Epithelial cell of proximal tubule (primary cell): ENCODE results near the gene SAAL1. TPM values are rescaled to one million over a fixed set of nuclear protein-coding genes. Genes with fewer than 3 reads are reported as not detected.

Experiments used
- DNase-seq: peaks from one replicate; pipeline ENCODE4 v3.0.0-alpha.2; 2011; ENCODE audit warnings: low read depth
- H3K4me3 ChIP-seq: 2 replicates; pipeline ENCODE4 v1.5.1; 2011; ENCODE audit warnings: low read depth, mild to moderate bottlenecking, low read length
- total RNA-seq: library from RNA; depleted of rRNA; stranded (reverse); fragments of >200 nt; gene quantifications from 2 replicates; pipeline ENCODE4 v1.2.3, GENCODE V29; 2015
- TF ChIP-seq, protein P1 (sequence below): conservative IDR thresholded peaks from 2 replicates; pipeline ENCODE4 v1.5.1; 2012; ENCODE audit warnings: low read depth, mild to moderate bottlenecking, low read length

SAAL1 gene, protein sequence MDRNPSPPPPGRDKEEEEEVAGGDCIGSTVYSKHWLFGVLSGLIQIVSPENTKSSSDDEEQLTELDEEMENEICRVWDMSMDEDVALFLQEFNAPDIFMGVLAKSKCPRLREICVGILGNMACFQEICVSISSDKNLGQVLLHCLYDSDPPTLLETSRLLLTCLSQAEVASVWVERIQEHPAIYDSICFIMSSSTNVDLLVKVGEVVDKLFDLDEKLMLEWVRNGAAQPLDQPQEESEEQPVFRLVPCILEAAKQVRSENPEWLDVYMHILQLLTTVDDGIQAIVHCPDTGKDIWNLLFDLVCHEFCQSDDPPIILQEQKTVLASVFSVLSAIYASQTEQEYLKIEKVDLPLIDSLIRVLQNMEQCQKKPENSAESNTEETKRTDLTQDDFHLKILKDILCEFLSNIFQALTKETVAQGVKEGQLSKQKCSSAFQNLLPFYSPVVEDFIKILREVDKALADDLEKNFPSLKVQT
- 22.8 and 36.5 TPM in 2 replicates for total RNA-seq

DNA sequence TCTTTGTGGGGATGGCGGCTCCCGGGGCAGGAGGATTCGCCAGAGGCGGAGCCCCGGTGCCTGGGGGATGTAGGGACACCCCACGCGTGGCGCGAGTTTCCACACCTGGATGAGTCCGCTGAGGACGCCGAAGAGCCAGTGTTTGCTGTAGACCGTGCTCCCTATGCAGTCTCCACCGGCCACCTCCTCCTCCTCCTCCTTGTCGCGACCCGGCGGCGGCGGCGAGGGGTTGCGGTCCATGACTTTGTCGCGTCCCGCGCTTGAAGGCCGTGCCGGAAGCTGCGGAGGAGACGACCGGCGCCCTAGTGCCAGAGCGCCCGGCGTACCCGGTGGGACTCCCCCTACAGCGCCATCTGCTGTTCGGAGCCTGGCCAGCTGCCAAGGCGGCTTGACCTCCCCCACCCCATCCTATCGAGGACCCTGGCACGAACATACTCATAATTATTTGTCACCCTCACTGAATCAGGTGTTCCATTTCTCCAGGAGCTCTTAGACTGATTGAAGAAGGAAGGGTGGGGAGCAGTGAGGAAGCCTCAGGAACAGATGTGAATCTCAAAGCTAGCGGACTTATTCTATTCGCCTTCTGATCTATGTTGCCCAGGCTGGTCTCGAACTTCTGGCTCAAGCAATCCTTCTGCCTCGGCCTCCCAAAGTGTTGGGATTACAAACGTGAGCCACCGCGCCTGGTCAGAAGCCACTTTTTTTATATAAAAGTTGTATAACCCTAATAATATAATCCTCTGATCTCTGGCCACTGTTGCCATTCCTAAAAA, at the start of gene SAAL1:
Gene SAAL1, minus strand, starts transcription at position 281 of the 773 bp plus-strand sequence. Its CDS starts 41 bp downstream, at position 240.
- peak within 1 kb of the TSS; percentile 95 for H3K4me3 ChIP-seq
- TF ChIP-seq, protein P1, sequence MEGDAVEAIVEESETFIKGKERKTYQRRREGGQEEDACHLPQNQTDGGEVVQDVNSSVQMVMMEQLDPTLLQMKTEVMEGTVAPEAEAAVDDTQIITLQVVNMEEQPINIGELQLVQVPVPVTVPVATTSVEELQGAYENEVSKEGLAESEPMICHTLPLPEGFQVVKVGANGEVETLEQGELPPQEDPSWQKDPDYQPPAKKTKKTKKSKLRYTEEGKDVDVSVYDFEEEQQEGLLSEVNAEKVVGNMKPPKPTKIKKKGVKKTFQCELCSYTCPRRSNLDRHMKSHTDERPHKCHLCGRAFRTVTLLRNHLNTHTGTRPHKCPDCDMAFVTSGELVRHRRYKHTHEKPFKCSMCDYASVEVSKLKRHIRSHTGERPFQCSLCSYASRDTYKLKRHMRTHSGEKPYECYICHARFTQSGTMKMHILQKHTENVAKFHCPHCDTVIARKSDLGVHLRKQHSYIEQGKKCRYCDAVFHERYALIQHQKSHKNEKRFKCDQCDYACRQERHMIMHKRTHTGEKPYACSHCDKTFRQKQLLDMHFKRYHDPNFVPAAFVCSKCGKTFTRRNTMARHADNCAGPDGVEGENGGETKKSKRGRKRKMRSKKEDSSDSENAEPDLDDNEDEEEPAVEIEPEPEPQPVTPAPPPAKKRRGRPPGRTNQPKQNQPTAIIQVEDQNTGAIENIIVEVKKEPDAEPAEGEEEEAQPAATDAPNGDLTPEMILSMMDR, result peak; percentile 75
- no peak for DNase-seq

DNA sequence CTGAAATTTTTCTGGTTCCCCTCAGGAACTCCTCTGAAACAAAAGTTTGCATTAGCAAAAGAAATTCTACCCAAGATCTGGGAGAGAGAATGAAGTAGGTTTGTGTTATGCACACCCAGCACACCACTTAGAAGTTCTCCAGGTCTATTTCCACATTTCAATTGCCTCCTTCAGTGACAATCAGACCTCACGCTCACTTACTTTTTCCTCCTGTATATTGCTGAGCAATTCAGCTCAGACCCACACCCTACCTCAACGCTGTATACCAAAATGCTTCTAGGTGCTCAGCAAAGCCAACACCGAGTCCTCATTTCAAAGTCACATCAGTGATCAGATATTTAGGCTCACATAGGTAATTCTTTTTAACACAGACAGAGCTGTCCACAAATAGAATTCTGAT, 45.7 kb upstream of the SAAL1 start:
- TF ChIP-seq, protein P1, result no peak
- H3K4me3 ChIP-seq, result no peak overlapping the region

DNA sequence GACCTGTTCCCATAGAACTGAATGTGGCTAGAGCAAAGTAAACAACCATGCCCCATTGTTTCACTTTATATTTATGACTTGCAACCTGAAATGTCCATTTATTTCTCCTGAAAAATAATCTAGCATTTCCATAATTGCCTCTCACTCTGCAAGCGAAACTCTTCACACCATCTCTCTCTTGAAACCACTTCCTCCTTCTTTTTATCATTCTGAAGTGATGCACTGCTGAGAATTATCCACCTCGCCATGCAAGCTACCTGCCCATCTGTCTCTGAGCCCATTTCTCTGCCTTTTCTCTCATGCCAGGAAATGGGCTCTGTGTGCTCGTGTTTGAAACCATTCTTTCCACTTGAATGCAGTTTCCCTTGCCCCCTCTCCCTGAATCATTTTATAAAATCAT, 40.0 kb upstream of the SAAL1 start:
- TF ChIP-seq, protein P1, result no peak
- no peak overlapping the region for H3K4me3 ChIP-seq
- DNase-seq, result no peak

More for the DNA sequence above, 45.7 kb upstream of the SAAL1 start:
- DNase-seq, result no peak

DNA sequence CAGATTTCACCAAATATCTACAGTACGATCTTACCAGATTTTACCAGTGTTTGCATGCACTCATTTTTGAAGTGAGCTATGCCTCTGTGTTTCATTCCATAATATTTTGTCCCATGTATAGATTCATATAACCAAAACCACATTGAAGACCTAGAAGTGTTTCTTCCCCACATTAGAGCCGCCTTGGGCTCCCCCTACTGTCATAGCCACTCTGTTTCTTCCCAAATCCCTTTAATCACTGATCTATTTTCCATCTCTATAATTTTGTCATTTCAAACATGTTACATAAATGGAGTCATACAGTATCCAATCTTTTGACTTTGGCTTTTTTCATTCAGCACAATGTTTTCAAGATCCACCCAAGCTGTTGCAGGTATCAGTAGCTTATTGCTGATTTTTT, 39.1 kb upstream of the SAAL1 start:
- H3K4me3 ChIP-seq, result no peak overlapping the region
- TF ChIP-seq, protein P1, result no peak
- no peak for DNase-seq

DNA sequence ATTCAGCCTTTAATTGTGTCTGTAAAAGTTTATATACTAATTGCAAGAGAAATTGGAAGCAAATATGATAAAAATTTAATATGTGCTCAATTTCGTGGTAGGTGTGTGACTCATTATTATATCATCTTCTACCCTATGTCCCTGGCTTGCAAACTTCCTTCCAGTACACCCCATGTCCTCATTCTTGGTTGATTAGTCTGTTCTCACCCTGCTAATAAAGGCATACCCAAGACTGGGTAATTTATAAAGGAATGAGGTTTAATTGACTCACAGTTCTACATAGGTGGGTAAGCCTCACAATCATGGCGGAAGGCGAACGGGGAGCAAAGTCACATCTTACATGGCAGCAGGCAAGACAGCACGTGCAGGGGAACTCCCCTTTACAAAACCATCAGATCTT, 38.4 kb upstream of the SAAL1 start:
- no peak overlapping the region for H3K4me3 ChIP-seq
- no peak for DNase-seq
- TF ChIP-seq, protein P1, result no peak

DNA sequence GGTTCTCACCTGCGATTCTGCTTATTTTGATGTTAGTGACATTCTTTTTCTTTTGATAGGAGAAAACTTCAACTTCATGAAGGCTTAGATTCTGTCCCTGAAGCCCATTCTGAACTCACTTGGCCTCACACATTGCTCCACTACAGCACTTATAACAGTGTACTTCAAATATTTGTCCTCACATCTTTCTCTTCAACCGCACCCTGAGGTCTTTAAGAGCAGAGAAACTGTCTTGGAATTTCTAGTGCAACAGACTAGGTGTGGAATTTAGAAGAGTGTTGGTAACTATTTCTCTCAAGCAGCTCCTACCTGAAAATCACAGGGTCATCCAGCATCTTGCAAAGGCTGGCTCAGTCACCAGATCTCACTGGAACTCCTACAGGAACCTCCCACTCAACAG, 34.3 kb upstream of the SAAL1 start:
- TF ChIP-seq, protein P1, result no peak
- H3K4me3 ChIP-seq, result no peak overlapping the region
- DNase-seq, result no peak
